SK-N-SH (cell line): Measurements from ENCODE around the gene SEL1L2.

Experiments used
- CHD2 ChIP-seq: fragments of 150-350 bp; IDR thresholded peaks from 2 replicates; pipeline ENCODE4 v1.6.1; 2018; ENCODE audit warnings: low read length; ENCODE audit not compliant: partially characterized antibody
- CTCF ChIP-seq: fragments of 200-600 bp; sonication (generic); IDR thresholded peaks from 2 replicates; pipeline ENCODE4 v1.6.1; 2017; ENCODE audit warnings: antibody characterized with exemption, mild to moderate bottlenecking, moderate library complexity
- EP300 ChIP-seq, 2 experiments: IDR thresholded peaks; 2 replicates each; pipeline versions ENCODE4 v1.4.0 to v1.6.1; 2012; ENCODE audit warnings: borderline replicate concordance in 1 of 2, low read depth in 1 of 2, low read length in 1 of 2
- RAD21 ChIP-seq: IDR thresholded peaks from 2 replicates; pipeline ENCODE4 v1.6.1; 2012; ENCODE audit warnings: mild to moderate bottlenecking, low read length
- RCOR1 ChIP-seq: fragments of 150-350 bp; IDR thresholded peaks from 2 replicates; pipeline ENCODE4 v1.6.1; 2017; ENCODE audit warnings: antibody characterized with exemption, low read length
- REST ChIP-seq: IDR thresholded peaks from 2 replicates; pipeline ENCODE4 v1.6.1; 2012; ENCODE audit warnings: mild to moderate bottlenecking, low read depth, low read length, moderate library complexity
- SIN3A ChIP-seq: IDR thresholded peaks from 2 replicates; pipeline ENCODE4 v1.6.1; 2012; ENCODE audit warnings: low read depth, mild to moderate bottlenecking, low read length, moderate library complexity, borderline replicate concordance

DNA sequence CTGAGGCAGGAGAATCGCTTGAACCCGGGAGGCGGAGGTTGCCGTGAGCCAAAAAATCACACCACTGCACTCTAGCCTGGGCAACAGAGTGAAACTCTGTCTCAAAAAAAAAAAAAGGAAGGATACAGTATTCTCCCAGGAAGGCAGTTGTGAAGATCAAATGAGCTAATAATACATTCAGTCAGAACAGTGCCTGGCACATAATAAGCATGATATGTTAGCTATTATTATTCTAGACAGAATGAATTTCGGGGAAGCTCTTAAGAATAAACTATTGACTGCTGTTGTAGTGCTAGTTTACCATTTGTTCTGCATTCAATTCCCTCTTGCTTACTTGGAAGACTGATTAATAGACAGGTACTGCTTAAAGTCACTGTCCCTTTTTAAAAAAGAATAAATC lies 164.9 kb downstream of the SEL1L2 start:
- TF ChIP-seq CTCF (no peak), SIN3A (no peak), RCOR1 (no peak), CHD2 (no peak), RAD21 (no peak), EP300 (IDR thresholded peaks at IDR 0.05; ENCODE audit: borderline replicate concordance in 1 of 2, low read depth in 1 of 2, low read length in 1 of 2) (no peak), REST (no peak)
